GM18499 (cell line): Measurements from ENCODE around the gene DDX27.

Experiments
- ATAC-seq: cut with Tn5 transposase; IDR thresholded peaks from one replicate; pipeline ENCODE4 v1.9.1; 2021; ENCODE audit warnings: moderate number of reproducible peaks; ENCODE audit not compliant: insufficient read depth, unreplicated experiment

Gene DDX27

DNA sequence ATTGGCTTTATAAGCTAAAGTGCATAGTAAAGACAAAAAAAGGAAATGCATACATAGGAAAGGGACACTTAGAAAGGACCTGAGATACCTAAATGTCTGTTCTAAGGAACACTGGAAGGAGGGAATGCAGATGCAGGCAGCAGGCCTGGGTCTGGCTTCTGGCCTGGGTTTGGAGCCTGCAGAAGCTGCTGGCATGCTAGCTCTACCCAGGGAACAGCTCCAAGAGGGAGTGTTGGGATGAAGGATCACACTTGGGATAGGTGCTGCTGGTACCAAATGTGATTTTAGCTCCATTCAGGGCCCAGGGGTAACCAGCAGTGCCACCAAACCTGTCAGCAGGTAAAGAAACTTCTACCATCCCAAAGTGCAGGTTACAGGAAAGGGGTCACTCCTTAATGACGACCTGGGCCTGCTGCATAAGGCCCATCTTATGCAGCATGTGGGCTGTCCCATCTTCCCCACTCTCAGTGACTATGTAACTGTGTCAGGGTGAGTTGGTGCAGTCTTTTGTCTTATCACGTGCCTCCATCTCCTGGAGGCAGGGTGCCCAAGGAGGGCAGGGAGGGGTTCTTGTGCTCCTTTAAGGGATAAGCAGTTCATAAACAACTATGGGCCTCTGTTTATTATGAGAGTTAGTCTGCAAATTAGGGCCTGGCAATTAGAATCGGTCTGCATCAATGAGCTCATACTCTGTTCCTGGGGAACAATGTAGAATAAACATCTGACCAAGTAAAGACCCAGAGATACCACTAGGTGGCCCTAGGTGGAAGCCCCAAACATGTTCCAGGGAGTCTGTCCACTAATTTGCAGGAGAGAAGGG is 26.9 kb downstream of the DDX27 start:
- ATAC-seq = no peak

DNA sequence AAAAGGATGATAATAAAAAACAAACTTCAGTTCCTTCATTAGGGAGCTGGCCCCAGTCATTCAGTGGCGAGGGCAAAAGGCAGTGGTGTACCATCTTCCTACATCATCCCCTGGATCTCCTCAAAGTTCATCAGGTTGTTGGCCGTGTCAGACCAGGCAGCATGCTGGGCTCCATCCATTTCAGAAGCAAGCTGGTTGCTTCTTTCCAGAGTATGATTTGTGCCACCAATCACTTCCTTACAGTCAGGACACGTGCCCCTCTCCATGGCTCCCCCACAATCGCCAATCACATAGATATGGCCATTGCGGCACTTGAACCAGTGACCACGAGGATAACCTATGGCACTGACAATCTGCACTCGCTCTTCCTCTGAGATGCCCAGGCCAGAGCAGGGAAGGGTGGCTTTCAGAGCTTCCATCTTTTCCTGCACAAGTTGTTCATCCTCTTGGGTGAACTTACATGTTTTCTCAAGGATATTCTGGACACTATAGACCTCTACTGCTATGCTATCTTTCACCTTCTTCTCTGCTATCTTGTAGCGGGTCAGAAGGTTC is 28.0 kb downstream of the DDX27 start:
- no peak for ATAC-seq

DNA sequence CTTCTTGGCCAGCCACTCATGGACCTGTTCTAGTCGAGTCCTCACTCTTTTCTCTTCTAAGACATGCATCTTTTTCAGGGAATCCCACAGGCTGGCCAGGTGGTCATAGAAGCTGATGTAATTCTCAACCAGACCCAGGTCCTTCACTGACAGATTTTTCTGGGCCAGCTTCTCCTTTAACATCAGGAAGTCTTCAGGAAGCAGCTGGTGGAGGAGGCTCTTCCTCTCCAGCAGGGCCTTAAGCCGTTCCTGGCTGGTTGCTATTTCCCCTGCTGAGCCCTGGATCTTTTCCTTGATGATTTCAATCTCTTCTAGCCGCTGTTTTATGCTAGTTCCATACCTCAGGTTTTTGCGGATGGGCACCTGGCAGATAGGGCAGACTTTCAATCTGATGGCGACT is 28.6 kb downstream of the DDX27 start:
- no peak for ATAC-seq

DNA sequence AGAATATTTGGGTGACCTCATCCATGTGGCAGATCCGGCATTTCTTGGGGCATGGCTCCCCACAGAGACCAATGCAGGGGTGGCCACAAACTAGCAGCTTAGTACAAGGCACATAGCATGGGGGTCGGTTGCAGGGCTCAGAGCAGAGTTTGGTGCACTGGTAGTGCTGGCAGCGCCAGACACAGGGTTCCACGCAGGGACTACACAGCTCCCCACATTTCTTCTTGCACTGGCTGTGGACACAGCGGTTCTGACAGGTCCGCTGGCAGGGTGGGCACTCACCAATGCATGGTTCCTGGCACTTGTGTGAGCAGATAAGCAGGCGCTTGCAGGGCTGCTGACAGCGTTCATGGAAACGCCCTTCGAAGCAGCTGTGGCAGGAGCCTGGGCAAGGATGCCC is 29.1 kb downstream of the DDX27 start:
- ATAC-seq = no peak

DNA sequence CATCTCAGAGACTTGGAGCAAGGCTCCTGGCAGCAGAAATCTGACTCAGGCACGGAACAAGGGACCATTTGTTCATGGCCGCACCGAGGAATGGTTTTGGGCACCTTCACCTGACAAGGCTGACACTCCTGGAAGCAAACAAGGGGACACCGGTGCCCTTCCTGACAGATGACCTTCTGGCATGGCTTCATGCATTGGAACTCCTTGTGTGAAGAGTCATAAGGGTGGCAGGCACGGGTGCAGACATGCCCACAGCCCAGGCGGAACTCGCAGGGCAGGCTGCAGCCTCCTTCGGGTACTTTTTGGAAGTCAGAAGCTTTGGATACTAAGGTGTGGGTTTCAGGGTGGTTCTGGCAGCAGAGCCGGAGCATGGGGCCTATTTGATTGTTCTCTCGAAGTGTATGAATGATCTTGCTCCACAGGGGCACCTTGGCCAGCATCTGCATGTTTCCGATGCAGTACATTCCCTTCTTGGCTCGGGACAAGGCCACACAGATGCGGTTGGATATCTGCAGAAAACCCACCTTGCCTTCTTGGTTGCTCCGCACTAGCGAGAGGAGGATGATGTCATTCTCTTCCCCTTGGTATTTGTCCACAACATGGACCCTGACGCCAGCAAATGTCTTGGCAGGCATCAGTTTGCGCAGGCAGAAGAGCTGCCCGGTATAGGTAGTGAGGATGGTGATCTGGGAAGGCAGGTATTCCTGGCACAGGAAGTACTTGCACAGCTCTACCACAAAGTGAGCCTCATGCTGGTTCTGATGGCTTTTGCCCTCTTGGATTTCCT is 29.9 kb downstream of the DDX27 start:
- no peak for ATAC-seq

DNA sequence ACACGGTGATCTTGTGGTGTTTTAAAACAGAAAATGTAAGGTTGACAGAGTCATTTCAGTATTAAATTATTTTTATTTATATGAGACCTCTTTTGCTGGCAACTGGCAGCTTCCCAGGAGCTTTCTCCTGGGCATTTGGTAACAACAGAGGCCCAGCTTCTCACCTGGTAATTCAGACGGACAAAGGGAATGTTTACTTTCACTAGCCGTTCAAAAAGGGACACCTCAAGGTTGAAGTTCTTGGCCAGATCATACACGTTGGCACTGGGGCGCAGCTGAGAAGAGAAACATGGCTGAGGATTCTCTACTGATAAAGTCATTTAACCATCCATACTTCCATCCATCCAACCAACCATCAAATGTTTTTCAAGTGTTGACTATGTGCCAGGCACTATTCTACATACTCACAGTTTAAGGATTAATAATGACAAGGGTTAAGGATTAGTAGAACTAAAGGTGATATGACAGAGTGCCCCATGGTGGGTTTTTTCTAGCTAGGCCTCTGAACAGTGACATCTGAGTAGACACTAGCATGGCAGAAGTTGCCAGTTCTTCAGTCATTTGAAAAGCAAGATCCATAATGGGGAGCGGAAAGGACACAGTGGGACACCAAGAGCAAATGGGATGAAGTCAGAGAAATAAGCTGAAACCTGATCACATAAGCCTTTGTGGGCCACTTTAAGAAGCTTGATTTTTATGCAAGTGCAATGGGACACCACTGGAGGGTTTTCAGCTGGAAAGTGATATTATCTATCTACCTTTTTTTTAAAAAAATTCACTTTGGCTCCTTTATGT is 33.5 kb downstream of the DDX27 start:
- no peak for ATAC-seq

DNA sequence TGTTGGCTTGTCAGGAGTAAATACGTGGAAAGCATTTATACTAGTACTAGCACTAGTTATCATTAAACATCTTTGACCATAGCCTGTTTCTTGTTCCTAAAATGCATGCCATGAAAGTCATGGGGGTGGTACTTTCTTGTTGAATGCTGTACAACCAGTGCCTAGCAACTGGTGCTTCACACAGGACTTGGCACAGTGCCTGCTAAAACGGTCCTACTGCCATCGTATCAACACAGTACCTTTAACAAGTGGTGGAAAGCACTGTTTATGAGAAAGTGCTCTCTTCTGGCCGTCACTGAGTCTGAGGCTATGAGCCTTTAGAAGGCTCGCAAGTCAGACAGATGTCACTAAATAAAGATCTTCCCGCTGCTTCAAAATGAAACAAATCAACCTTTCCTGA is 37.0 kb downstream of the DDX27 start:
- ATAC-seq = no peak

DNA sequence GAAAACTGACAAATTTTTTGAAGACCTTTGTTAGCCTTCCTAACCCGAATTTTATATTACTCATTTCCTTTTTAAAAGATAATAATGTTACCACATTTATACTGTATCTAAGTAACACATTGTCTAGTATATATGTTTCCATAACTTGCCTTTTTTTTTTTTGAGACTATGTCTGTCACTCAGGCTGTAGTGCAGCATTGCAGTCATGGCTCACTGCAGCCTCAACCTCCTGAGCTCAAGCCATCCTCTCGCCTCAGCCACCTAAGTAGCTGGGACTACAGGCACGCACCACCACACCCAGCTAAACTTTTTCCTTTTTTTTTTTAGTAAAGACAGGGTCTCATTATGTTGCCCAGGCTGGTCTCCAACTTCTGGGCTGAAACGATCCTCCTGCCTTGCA is 40.1 kb downstream of the DDX27 start:
- no peak for ATAC-seq

DNA sequence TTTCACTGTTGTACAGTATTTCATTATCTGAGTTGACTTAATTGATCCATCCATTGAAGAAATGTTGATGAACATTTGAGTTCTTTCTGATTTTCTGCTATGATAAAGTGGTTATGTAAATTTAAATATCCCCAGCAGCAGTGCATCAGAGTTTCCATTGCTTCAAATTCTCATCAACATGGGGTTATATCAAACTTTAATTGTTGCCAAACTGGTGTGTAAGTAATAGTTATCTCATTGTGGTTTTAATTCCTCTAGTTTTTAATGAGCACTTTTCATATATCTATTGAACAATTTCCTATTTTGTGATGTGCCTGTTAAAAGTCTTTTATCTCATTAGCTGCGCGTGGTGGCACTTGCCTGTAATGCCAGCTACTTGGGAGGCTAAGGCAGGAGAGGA is 40.6 kb downstream of the DDX27 start:
- no peak for ATAC-seq

DNA sequence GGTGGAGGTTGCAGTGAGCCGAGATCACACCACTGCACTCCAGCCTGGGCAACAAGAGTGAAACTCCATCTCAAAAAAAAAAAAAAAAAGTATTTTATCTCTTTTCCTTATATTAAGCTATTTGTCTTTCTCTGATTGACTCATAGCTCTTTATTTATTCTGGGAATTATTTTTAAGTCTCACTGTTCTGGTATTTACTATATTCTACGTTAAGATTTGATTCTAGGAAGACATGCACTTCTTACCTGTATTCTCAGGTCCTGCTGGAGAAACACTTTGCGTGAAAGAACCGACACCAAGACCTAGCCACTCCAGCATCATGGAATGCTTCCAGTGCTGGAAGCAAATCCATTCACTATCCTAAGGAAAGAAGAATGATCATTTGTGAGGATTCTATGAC is 41.0 kb downstream of the DDX27 start:
- ATAC-seq = no peak

DNA sequence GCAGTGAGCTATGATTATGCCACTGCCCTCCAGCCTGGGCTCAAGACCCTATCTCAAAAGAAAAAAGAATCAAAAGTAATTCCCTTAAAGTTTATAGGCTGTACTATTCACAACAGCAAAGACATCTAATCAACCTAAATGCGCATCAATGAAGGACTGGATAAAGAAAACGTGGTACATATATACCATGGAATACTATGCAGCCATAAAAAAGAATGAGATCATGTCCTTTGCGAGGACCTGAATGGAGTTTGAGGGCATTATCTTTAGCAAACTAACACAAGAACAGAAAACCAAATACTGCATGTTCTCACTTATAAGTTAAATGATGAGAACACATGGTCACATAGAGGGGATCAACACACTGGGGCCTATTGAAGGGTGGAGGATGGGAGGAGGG is 42.0 kb downstream of the DDX27 start:
- no peak for ATAC-seq

DNA sequence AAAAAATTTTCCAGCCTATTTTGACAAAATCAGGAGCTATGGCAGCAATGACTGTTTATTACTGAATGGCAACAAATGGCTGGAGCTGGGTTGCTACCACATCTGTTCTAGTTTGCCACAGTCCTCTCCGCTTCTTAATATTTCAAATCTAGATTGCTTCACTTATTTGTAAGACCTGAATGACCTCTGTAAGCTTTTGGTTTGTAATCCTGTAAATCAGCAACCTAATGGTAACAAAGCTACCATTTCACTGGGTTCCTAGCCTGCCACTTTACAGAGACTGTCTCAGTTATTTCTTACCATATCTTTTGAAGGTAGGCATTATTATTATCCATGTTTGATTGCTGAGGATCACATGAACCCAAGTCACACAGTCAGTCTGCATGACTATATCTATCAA is 43.2 kb downstream of the DDX27 start:
- ATAC-seq = no peak

DNA sequence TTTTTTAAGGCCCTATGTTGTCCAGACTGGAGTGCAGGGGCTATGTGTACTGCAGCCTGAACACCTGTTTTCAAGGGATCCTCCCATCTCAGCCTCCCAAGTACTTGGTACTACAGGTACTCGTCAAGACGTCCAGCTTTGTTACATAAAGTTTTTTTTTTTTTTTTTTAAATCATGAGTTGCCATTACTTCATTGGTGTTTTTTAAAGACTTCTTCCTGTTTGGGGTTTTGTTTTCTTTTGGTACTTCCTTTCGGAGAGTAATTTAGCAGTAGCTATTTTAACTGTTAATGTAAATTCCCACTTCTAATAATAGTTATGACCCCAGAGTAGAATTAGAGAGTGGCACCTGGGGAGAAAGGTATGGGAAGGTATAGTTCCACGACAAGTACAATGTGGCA is 48.1 kb downstream of the DDX27 start:
- ATAC-seq = no peak

DNA sequence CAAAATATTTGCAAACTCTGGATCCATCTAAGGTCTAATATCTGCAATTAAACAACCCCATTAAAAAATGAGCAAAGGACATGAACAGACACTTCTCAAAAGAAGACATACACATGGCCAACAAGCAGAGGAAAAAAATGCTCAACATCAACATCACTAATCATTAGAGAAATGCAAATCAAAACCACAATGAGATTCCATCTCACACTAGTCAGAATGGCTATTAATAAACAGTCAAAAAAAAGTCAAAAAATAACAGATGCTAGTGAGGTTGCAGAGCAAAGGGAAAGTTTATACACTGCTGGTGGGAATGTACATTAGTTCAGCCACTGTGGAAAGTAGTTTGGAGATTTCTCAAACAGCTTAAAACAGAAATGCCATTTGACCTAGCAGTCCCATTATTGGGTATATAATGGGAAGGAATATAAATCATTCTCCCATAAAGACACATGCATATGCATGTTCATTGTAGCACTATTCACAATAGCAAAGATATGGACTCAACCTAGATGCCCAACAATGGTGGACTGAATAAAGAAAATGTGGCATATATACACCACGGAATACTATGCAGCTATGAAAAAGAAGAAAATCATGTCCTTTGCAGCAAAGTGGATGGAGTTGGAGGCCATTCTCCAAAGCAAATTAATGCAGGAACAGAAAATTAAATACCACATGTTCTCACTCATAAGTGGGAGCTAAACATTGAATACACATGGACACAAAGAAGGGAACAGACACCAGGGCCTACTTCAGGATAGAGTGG is 49.6 kb downstream of the DDX27 start:
- ATAC-seq = no peak

DNA sequence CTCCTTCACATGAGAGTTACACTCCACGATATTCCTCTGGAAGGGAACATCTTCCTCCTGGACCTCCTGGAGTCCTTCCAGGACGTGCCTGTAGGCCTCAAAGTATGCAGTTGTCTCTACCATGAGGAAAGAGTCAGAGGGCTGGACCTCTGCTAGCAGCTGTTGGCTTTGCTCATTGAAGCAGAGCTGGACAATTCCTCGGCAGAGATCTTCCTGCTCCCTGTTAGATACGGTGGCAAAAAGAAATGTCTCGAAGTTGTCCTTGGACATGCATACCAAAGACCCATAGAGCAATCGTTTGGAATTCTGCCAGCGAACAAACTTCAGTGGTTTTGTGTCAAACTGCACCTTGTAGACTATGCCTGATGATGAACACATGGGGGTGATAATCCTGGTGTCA is 51.0 kb downstream of the DDX27 start:
- no peak for ATAC-seq

DNA sequence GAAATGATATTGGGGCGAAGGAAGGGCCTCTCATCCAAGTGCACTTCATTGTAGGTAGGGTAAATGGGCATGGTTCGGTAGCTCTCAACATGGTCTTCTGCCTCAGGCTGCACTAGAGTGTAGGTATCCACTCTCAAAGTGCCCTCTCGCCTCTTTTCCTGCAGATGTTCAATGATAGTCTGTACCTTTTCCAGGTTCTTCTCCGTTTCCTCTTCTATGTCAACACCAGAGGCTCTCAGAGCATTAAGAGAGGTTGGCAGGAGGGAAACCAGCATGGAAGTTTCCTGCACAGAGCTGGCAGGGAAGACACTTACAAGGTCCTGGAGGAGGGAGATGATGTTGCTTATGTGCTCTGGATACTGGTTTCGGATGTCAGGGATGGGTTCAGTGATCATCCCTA is 51.5 kb downstream of the DDX27 start:
- ATAC-seq = no peak

DNA sequence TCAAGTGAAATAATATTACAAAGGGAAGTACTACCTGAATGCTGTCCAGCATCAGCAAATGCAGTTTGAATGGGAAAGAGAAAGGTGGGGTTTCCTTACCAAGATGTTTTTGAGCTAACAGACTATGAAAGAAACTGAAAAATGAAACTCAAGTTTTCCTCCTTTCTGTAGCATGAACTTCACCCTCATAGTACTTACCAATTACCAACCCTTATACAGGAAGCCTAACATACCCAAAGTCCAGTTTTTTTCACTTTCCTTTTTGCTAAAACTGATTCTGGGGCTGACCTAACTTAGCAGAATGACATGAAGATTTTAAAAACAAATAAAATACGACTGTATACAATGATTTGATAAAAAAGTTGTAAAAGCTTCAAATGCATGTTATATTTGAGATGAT is 53.4 kb downstream of the DDX27 start:
- no peak for ATAC-seq

DNA sequence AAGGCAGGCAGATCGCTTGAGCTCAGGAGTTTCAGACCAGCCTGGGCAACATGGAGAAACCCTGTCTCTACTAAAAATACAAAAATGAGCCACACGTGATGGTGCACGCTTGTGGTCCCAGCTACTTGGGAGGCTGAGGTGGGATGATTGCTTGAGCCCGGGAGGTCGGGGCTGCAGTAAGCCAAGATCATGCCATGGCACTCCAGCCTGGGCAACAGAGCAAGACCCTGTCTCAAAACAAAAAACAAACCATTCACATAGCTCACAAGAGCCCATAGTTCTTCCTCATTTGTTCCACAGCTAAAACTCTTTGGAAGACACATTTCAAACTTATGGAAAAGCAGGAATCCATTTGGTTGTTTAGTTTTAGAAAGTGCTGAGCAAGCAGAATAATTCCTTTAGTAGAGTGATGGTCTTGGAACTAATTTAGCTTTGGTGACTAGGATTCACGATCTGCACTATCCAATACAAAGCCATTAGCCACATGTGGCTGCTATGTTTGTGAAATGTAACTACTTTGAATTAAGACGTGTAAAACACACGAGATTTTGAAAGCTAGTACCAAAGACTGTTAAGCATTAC is 54.6 kb downstream of the DDX27 start:
- no peak for ATAC-seq

DNA sequence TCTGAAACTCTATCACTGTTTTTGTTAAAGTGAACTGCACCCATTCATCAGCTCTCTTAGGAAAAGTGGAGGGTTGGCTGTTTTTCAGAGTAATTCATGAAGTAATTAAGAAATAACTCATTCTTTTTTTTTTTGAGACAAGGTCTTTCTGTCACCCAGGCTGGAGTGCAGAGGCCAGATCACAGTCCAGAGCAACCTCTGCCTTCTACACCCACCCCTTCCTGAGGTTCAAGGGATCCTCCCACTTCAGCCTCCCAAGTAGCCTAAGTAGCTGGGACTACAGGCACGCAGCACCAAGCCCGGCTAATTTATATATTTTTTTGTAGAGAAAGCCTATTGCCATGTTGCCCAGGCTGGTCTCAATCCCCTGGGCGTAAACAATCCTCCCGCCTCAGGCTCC is 56.0 kb downstream of the DDX27 start:
- no peak for ATAC-seq

DNA sequence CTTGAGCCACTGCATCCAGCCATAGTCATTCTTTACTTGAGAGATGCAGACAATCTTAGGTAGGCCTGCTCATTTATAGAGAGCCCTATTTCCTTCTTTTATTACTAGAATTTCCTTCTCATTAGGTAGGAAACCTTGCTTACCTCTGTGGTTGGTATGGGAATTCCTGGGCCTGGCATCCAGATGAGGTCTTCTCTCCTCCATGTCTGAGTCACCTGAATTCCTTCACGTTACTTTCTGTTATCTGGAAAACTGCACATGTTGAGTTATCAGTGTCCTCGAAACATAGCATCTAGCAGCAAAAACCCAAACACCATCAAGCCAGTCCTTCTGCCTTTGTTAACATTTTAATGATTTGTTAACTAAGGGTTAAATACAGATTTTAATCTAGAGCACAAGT is 56.4 kb downstream of the DDX27 start:
- no peak for ATAC-seq
